Caco-2 (cell line): ENCODE data around the gene NOL9. TPM values are rescaled to one million over a fixed set of nuclear protein-coding genes. Genes with fewer than 3 reads are reported as not detected.

Experiments used
- BruUV-seq: library from RNA; stranded (reverse); fragments of 400-500 nt; replicated peaks from 2 replicates; lab custom pipeline; 2021; lab: Mats Ljungman, UMichigan
- CTCF ChIA-PET: fragments of 300-600 bp; sonication (Branson Sonifier 250); formaldehyde crosslinking; loops from one replicate; lab custom pipeline; 2022; ENCODE audit warnings: antibody characterized with exemption; lab: Charles Lee
- POLR2A ChIA-PET: fragments of 300-600 bp; sonication (Branson Sonifier 250); formaldehyde crosslinking; loops from one replicate; lab custom pipeline; 2022; ENCODE audit warnings: antibody characterized with exemption; lab: Charles Lee
- DNase-seq, 2 experiments: peaks; one replicate each; pipeline versions ENCODE4 v3.0.0 to v3.0.0-alpha.2; 2020 to 2022
- H3K27me3 ChIP-seq: replicated peaks from 2 replicates; pipeline ENCODE4 v1.6.0; 2011; ENCODE audit warnings: low read length; ENCODE audit not compliant: control insufficient read depth, insufficient read depth
- H3K36me3 ChIP-seq: 2 replicates; pipeline ENCODE4 v1.5.1; 2011; ENCODE audit warnings: low read length; ENCODE audit not compliant: control insufficient read depth, insufficient read depth
- H3K4me1 ChIP-seq: fragments of 250-450 bp; sonication (Bioruptor Pico); 2 replicates; pipeline ENCODE4 v1.5.1; 2020; ENCODE audit warnings: mild to moderate bottlenecking
- H3K4me3 ChIP-seq: 2 replicates; pipeline ENCODE4 v1.5.1; 2011; ENCODE audit warnings: low read depth, mild to moderate bottlenecking, control low read depth, low read length
- H3K9me3 ChIP-seq: fragments of 250-450 bp; sonication (Bioruptor Pico); 2 replicates; pipeline ENCODE4 v1.5.1; 2020; ENCODE audit warnings: mild to moderate bottlenecking, moderate library complexity
- H3K27ac Mint-ChIP-seq: one replicate; pipeline ENCODE4 v1.8.0; 2022; ENCODE audit warnings: mixed read lengths; ENCODE audit not compliant: unreplicated experiment
- H3K27me3 Mint-ChIP-seq: one replicate; pipeline ENCODE4 v1.8.0; 2022; ENCODE audit warnings: mixed read lengths; ENCODE audit not compliant: insufficient read depth, unreplicated experiment
- H3K36me3 Mint-ChIP-seq: one replicate; pipeline ENCODE4 v1.8.0; 2022; ENCODE audit warnings: mild to moderate bottlenecking, mixed read lengths; ENCODE audit not compliant: insufficient read depth, unreplicated experiment
- H3K4me1 Mint-ChIP-seq: one replicate; pipeline ENCODE4 v1.8.0; 2022; ENCODE audit warnings: low read depth, mixed read lengths; ENCODE audit not compliant: unreplicated experiment
- H3K4me3 Mint-ChIP-seq: one replicate; pipeline ENCODE4 v1.8.0; 2022; ENCODE audit warnings: mild to moderate bottlenecking, moderate library complexity, mixed read lengths; ENCODE audit not compliant: unreplicated experiment
- H3K9me3 Mint-ChIP-seq: one replicate; pipeline ENCODE4 v1.8.0; 2022; ENCODE audit warnings: mixed read lengths; ENCODE audit not compliant: unreplicated experiment
- intact Hi-C: fragments of 100-400 bp; cut with micrococcal nuclease; formaldehyde crosslinking; loops from one replicate; pipeline ENCODE4 v1.10.0; 2022; ENCODE audit not compliant: unreplicated experiment
- total RNA-seq: library from RNA; stranded (reverse); gene quantifications from 2 replicates; pipeline ENCODE4 v1.2.3, GENCODE V29; 2022
- TF ChIP-seq, protein P1 (sequence below), 2 experiments: fragments of 200-600 bp in 1 of 2; IDR thresholded peaks; 1 replicate in 1 of 2; 2 replicates in 1 of 2; pipeline versions ENCODE4 v1.5.1 to v1.8.0; 2011 to 2022; ENCODE audit warnings: antibody characterized with exemption in 1 of 2, control low read depth in 1 of 2, inconsistent platforms in 1 of 2, low read depth in 1 of 2, low read length in 1 of 2, mild to moderate bottlenecking in 1 of 2, moderate library complexity in 1 of 2; ENCODE audit not compliant: insufficient read depth in 1 of 2, severe bottlenecking in 1 of 2, unreplicated experiment in 1 of 2

Gene NOL9
- total RNA-seq, 1 experiment from 2014 or later: 33.6 TPM

DNA sequence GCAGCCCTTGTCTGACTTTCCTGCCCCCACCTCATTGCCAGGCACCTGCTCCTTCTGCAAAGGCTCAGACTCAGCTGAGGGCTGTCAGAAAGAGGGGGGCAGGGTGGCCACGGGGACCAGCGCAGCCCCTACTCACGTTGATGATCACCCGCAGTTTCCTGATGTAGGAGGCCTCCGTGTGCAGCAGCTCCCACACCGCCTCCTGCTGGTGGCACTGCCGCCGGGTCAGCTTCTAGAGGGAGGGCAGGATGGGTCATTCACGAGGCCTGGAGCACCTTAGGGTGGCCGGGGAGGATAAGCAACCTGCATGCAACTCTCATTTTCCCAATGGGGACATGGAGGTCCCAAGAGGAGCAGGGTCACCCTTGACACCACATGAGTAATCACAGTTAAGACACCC, 81.9 kb downstream of the NOL9 start:
- Histone ChIP-seq H3K36me3 (peaks cover 4% of the 10 kb centered on the region), H3K9me3 (no peaks in the 10 kb centered on the region), H3K27me3 (no peaks in the 10 kb centered on the region), H3K4me3 (no peak overlapping the region), H3K4me1 (peaks cover 39% of the 10 kb centered on the region)
- peak overlapping the region; percentile 74 for H3K4me3 Mint-ChIP-seq
- no peaks in the 10 kb centered on the region for H3K27me3 Mint-ChIP-seq
- H3K4me1 Mint-ChIP-seq: peaks cover 8% of the 10 kb centered on the region
- H3K36me3 Mint-ChIP-seq: peaks cover 15% of the 10 kb centered on the region
- no peaks in the 10 kb centered on the region for H3K9me3 Mint-ChIP-seq
- TF ChIP-seq, protein P1, sequence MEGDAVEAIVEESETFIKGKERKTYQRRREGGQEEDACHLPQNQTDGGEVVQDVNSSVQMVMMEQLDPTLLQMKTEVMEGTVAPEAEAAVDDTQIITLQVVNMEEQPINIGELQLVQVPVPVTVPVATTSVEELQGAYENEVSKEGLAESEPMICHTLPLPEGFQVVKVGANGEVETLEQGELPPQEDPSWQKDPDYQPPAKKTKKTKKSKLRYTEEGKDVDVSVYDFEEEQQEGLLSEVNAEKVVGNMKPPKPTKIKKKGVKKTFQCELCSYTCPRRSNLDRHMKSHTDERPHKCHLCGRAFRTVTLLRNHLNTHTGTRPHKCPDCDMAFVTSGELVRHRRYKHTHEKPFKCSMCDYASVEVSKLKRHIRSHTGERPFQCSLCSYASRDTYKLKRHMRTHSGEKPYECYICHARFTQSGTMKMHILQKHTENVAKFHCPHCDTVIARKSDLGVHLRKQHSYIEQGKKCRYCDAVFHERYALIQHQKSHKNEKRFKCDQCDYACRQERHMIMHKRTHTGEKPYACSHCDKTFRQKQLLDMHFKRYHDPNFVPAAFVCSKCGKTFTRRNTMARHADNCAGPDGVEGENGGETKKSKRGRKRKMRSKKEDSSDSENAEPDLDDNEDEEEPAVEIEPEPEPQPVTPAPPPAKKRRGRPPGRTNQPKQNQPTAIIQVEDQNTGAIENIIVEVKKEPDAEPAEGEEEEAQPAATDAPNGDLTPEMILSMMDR (IDR thresholded peaks at IDR 0.05; ENCODE audit: insufficient read depth in 1 of 2, low read depth in 1 of 2, low read length in 1 of 2, severe bottlenecking in 1 of 2, unreplicated experiment in 1 of 2): peak; percentile 27
- intact Hi-C loops: no loop called here
- H3K27ac Mint-ChIP-seq: peak overlapping the region; percentile 91
- POLR2A ChIA-PET: interaction anchor here (0.6 kb wide), 2 partner anchors 14 to 20 kb away, joined by 3 read pairs; no protein-coding TSS in a partner anchor
- peak in 1 of 2 experiments; percentile 39 for DNase-seq
- CTCF ChIA-PET: interaction anchor here (0.7 to 2.0 kb wide), 4 partner anchors 11 to 50 kb away, joined by 3 to 7 read pairs (median 3); no protein-coding TSS in a partner anchor
- no TSS peak for BruUV-seq

DNA sequence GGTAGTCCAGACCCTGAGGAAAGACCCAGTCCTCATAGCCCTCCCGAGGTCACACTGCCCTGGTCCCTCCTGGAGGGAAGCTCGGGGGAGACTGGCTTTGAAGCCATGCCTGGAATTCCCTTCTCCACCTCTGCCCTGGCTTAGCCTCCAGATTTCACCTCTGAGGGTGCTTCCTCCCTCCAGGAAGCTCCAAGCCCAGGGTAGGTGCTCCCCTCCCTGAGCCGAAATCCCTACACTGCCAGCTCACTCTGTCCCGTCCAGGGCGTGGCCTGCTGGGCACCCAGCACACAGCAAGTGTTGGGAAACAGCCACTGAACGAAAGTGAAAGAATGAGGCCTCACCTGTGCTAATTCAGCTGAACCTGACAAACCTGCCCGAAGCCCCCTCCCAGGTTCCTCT, 82.3 kb downstream of the NOL9 start:
- H3K27me3 Mint-ChIP-seq: no peaks in the 10 kb centered on the region
- H3K4me1 Mint-ChIP-seq: peaks cover 8% of the 10 kb centered on the region
- H3K36me3 Mint-ChIP-seq: peaks cover 15% of the 10 kb centered on the region
- Histone ChIP-seq H3K4me3 (peak overlapping the region; percentile 53), H3K4me1 (peaks cover 35% of the 10 kb centered on the region), H3K9me3 (no peaks in the 10 kb centered on the region), H3K27me3 (no peaks in the 10 kb centered on the region), H3K36me3 (peaks cover 4% of the 10 kb centered on the region)
- TF ChIP-seq, protein P1 (IDR thresholded peaks at IDR 0.05; ENCODE audit: insufficient read depth in 1 of 2, low read depth in 1 of 2, low read length in 1 of 2, severe bottlenecking in 1 of 2, unreplicated experiment in 1 of 2): no peak
- H3K4me3 Mint-ChIP-seq: peak overlapping the region; percentile 74
- CTCF ChIA-PET: interaction anchor here (0.6 to 2.0 kb wide), 4 partner anchors 9 to 49 kb away, joined by 3 to 7 read pairs (median 3); no protein-coding TSS in a partner anchor
- H3K27ac Mint-ChIP-seq: peak overlapping the region; percentile 91
- POLR2A ChIA-PET: interaction anchor here (0.6 kb wide), 1 partner anchor 20 kb away, joined by 3 read pairs; no protein-coding TSS in a partner anchor
- H3K9me3 Mint-ChIP-seq: no peaks in the 10 kb centered on the region
- peak; percentile 73 to 83 for DNase-seq
- intact Hi-C loops: no loop called here
- no TSS peak for BruUV-seq

Other genes starting within 250 kb of the NOL9 start
- gene ACOT7, start 160.7 kb downstream of the NOL9 start, total RNA-seq: 179 and 221 TPM in 2 replicates
- gene HES2, start 134.6 kb downstream of the NOL9 start, total RNA-seq: 0.37 and 0.91 TPM in 2 replicates
- gene ESPN, start 129.7 kb downstream of the NOL9 start, total RNA-seq: 14.9 and 16.3 TPM in 2 replicates
- 15.0 and 16.3 TPM in 2 replicates for gene TNFRSF25, start 88.3 kb downstream of the NOL9 start, total RNA-seq
- gene PLEKHG5, start 62.8 kb downstream of the NOL9 start, total RNA-seq: 11.6 and 12.2 TPM in 2 replicates
- not detected in 2 replicates for gene TAS1R1, start 794 bp upstream of the NOL9 start, total RNA-seq
- 22.5 and 24.8 TPM in 2 replicates for gene ZBTB48, start 25.5 kb upstream of the NOL9 start, total RNA-seq
- 21.6 and 22.4 TPM in 2 replicates for gene KLHL21, start 48.4 kb upstream of the NOL9 start, total RNA-seq
- 20.0 and 21.8 TPM in 2 replicates for gene PHF13, start 59.2 kb upstream of the NOL9 start, total RNA-seq
- gene THAP3, start 70.4 kb upstream of the NOL9 start, total RNA-seq: 13.5 and 15.1 TPM in 2 replicates
- gene DNAJC11, start 147.3 kb upstream of the NOL9 start, total RNA-seq: 61.0 and 65.8 TPM in 2 replicates
- 60.0 and 61.4 TPM in 2 replicates for gene CAMTA1, start 230.9 kb upstream of the NOL9 start, total RNA-seq